ENCODE measurements around the gene GTF2H1.

The GTF2H1 gene

GRCh38 chr11:18361154-18361553 is 38.8 kb downstream of the GTF2H1 start:
- H3K4me1 ChIP-seq (ENCODE audit: insufficient read depth, low read length) = no peaks in the 10 kb centered on the region
- H3K9me3 ChIP-seq (ENCODE audit: insufficient read depth, low read depth, low read length) = no peaks in the 10 kb centered on the region
- H3K27me3 ChIP-seq (ENCODE audit: insufficient read depth, low read length) = no peaks in the 10 kb centered on the region
- H3K9ac ChIP-seq (ENCODE audit: low read depth, low read length) = no peak overlapping the region
- H3K27ac ChIP-seq (ENCODE audit: low read length) = no peak overlapping the region
- H3K4me3 ChIP-seq (ENCODE audit: low read length) = no peak overlapping the region
- peaks cover 88% of the 10 kb centered on the region for H3K36me3 ChIP-seq (ENCODE audit: insufficient read depth, low read depth, low read length)

GRCh38 chr11:18364495-18365073 is 42.2 kb downstream of the GTF2H1 start:
- H3K36me3 ChIP-seq (ENCODE audit: insufficient read depth, low read depth, low read length) = peaks cover 68% of the 10 kb centered on the region

GRCh38 chr11:18365741-18366140 is 43.4 kb downstream of the GTF2H1 start:
- H3K27ac ChIP-seq (ENCODE audit: low read length) = no peak overlapping the region
- H3K4me1 ChIP-seq (ENCODE audit: insufficient read depth, low read length) = no peaks in the 10 kb centered on the region
- no peak overlapping the region for H3K4me3 ChIP-seq (ENCODE audit: low read length)
- no peaks in the 10 kb centered on the region for H3K27me3 ChIP-seq (ENCODE audit: insufficient read depth, low read length)
- no peaks in the 10 kb centered on the region for H3K9me3 ChIP-seq (ENCODE audit: insufficient read depth, low read depth, low read length)
- peaks cover 58% of the 10 kb centered on the region for H3K36me3 ChIP-seq (ENCODE audit: insufficient read depth, low read depth, low read length)
- no peak overlapping the region for H3K9ac ChIP-seq (ENCODE audit: low read depth, low read length)

More at GRCh38 chr11:18364495-18365073, 42.2 kb downstream of the GTF2H1 start:
- no peak overlapping the region for H3K4me3 ChIP-seq (ENCODE audit: low read length)
- H3K4me1 ChIP-seq (ENCODE audit: insufficient read depth, low read length) = no peaks in the 10 kb centered on the region
- H3K27ac ChIP-seq (ENCODE audit: low read length) = no peak overlapping the region
- no peaks in the 10 kb centered on the region for H3K27me3 ChIP-seq (ENCODE audit: insufficient read depth, low read length)
- no peaks in the 10 kb centered on the region for H3K9me3 ChIP-seq (ENCODE audit: insufficient read depth, low read depth, low read length)
- no peak overlapping the region for H3K9ac ChIP-seq (ENCODE audit: low read depth, low read length)

- Histone ChIP-seq H3K36me3 (ENCODE audit: insufficient read depth, low read depth, low read length) (peaks cover 55% of the 10 kb centered on the region), H3K27ac (ENCODE audit: low read length) (no peak overlapping the region), H3K4me3 (ENCODE audit: low read length) (no peak overlapping the region), H3K9me3 (ENCODE audit: insufficient read depth, low read depth, low read length) (no peaks in the 10 kb centered on the region), H3K9ac (ENCODE audit: low read depth, low read length) (no peak overlapping the region), H3K27me3 (ENCODE audit: insufficient read depth, low read length) (no peaks in the 10 kb centered on the region), H3K4me1 (ENCODE audit: insufficient read depth, low read length) (no peaks in the 10 kb centered on the region)
Observed at GRCh38 chr11:18366286-18366685, 43.9 kb downstream of the GTF2H1 start.

- Histone ChIP-seq H3K36me3 (ENCODE audit: insufficient read depth, low read depth, low read length) (peaks cover 44% of the 10 kb centered on the region), H3K27ac (ENCODE audit: low read length) (no peak overlapping the region), H3K4me1 (ENCODE audit: insufficient read depth, low read length) (no peaks in the 10 kb centered on the region)
Observed at GRCh38 chr11:18367431-18367830, 45.1 kb downstream of the GTF2H1 start.

GRCh38 chr11:18368221-18368620 is 45.9 kb downstream of the GTF2H1 start:
- Histone ChIP-seq H3K9ac (ENCODE audit: low read depth, low read length) (no peak overlapping the region), H3K27ac (ENCODE audit: low read length) (no peak overlapping the region), H3K4me3 (ENCODE audit: low read length) (no peak overlapping the region), H3K9me3 (ENCODE audit: insufficient read depth, low read depth, low read length) (no peaks in the 10 kb centered on the region), H3K36me3 (ENCODE audit: insufficient read depth, low read depth, low read length) (peaks cover 39% of the 10 kb centered on the region), H3K4me1 (ENCODE audit: insufficient read depth, low read length) (no peaks in the 10 kb centered on the region), H3K27me3 (ENCODE audit: insufficient read depth, low read length) (no peaks in the 10 kb centered on the region)

More at GRCh38 chr11:18367431-18367830, 45.1 kb downstream of the GTF2H1 start:
- H3K9me3 ChIP-seq (ENCODE audit: insufficient read depth, low read depth, low read length) = no peaks in the 10 kb centered on the region
- no peak overlapping the region for H3K4me3 ChIP-seq (ENCODE audit: low read length)
- no peak overlapping the region for H3K9ac ChIP-seq (ENCODE audit: low read depth, low read length)
- no peaks in the 10 kb centered on the region for H3K27me3 ChIP-seq (ENCODE audit: insufficient read depth, low read length)

DNA sequence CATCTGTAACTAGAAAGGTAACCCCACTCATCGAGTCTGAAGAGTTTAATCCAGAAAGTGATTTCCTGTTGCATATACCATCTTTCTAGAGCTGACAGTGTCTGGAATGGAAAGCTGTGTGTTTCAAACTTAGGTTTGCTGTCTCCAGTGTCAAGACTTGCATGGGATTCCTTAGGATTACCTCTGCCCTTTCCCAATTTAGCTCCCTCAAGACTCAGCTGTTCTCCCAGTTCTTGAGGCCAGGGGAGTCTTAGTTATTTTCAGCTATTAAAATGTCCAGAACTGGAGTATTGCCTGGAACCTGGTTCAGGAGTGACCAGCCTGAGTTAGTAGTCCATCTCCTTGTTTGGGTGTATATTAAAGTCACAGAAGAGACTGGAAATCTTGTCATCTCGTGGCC is 47.0 kb downstream of the GTF2H1 start:
- Histone ChIP-seq H3K9me3 (ENCODE audit: insufficient read depth, low read depth, low read length) (no peaks in the 10 kb centered on the region), H3K9ac (ENCODE audit: low read depth, low read length) (no peak overlapping the region), H3K27me3 (ENCODE audit: insufficient read depth, low read length) (no peaks in the 10 kb centered on the region), H3K4me3 (ENCODE audit: low read length) (no peak overlapping the region), H3K27ac (ENCODE audit: low read length) (no peak overlapping the region), H3K36me3 (ENCODE audit: insufficient read depth, low read depth, low read length) (peaks cover 27% of the 10 kb centered on the region), H3K4me1 (ENCODE audit: insufficient read depth, low read length) (no peaks in the 10 kb centered on the region)

GRCh38 chr11:18371279-18371678 is 48.9 kb downstream of the GTF2H1 start:
- no peak overlapping the region for H3K9ac ChIP-seq (ENCODE audit: low read depth, low read length)
- no peaks in the 10 kb centered on the region for H3K27me3 ChIP-seq (ENCODE audit: insufficient read depth, low read length)
- peaks cover 12% of the 10 kb centered on the region for H3K36me3 ChIP-seq (ENCODE audit: insufficient read depth, low read depth, low read length)
- no peaks in the 10 kb centered on the region for H3K9me3 ChIP-seq (ENCODE audit: insufficient read depth, low read depth, low read length)
- H3K27ac ChIP-seq (ENCODE audit: low read length) = no peak overlapping the region
- no peaks in the 10 kb centered on the region for H3K4me1 ChIP-seq (ENCODE audit: insufficient read depth, low read length)
- no peak overlapping the region for H3K4me3 ChIP-seq (ENCODE audit: low read length)

- no peak overlapping the region for H3K27ac ChIP-seq (ENCODE audit: low read length)
- no peak overlapping the region for H3K9ac ChIP-seq (ENCODE audit: low read depth, low read length)
- no peaks in the 10 kb centered on the region for H3K4me1 ChIP-seq (ENCODE audit: insufficient read depth, low read length)
- no peaks in the 10 kb centered on the region for H3K27me3 ChIP-seq (ENCODE audit: insufficient read depth, low read length)
- H3K36me3 ChIP-seq (ENCODE audit: insufficient read depth, low read depth, low read length) = peaks cover 3% of the 10 kb centered on the region
- H3K9me3 ChIP-seq (ENCODE audit: insufficient read depth, low read depth, low read length) = no peaks in the 10 kb centered on the region
- no peak overlapping the region for H3K4me3 ChIP-seq (ENCODE audit: low read length)
Observed at GRCh38 chr11:18372201-18372600, 49.8 kb downstream of the GTF2H1 start.

GRCh38 chr11:18374956-18375355 is 52.6 kb downstream of the GTF2H1 start:
- H3K9me3 ChIP-seq (ENCODE audit: insufficient read depth, low read depth, low read length) = no peaks in the 10 kb centered on the region
- H3K9ac ChIP-seq (ENCODE audit: low read depth, low read length) = no peak overlapping the region
- H3K27me3 ChIP-seq (ENCODE audit: insufficient read depth, low read length) = no peaks in the 10 kb centered on the region
- no peak overlapping the region for H3K27ac ChIP-seq (ENCODE audit: low read length)
- H3K4me1 ChIP-seq (ENCODE audit: insufficient read depth, low read length) = no peaks in the 10 kb centered on the region
- H3K4me3 ChIP-seq (ENCODE audit: low read length) = no peak overlapping the region
- H3K36me3 ChIP-seq (ENCODE audit: insufficient read depth, low read depth, low read length) = no peaks in the 10 kb centered on the region

- H3K9me3 ChIP-seq (ENCODE audit: insufficient read depth, low read depth, low read length) = no peaks in the 10 kb centered on the region
- no peak overlapping the region for H3K27ac ChIP-seq (ENCODE audit: low read length)
- H3K4me3 ChIP-seq (ENCODE audit: low read length) = no peak overlapping the region
- no peaks in the 10 kb centered on the region for H3K36me3 ChIP-seq (ENCODE audit: insufficient read depth, low read depth, low read length)
- no peaks in the 10 kb centered on the region for H3K27me3 ChIP-seq (ENCODE audit: insufficient read depth, low read length)
- H3K9ac ChIP-seq (ENCODE audit: low read depth, low read length) = no peak overlapping the region
- no peaks in the 10 kb centered on the region for H3K4me1 ChIP-seq (ENCODE audit: insufficient read depth, low read length)
Observed at GRCh38 chr11:18375941-18376340, 53.6 kb downstream of the GTF2H1 start.

DNA sequence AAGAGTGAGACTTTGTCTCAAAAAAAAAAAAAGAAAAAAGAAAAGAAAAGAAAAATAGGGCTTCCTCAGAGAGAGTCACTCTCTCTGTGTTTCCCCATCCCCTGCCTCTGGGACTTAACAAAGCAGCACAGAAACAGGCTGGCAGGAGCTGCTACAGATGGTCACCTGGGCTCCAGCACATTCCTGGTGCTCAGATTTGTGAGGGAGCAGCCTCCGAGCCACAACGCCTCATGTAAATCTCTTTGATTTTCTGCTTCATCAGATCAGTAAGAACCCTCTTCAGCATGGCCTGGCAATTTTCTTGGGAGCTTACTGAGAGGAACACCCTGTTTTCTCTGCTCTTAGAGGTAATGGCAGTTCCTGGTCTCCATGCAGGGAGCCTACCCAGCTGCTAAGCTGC is 56.8 kb downstream of the GTF2H1 start:
- Histone ChIP-seq H3K27ac (ENCODE audit: low read length) (no peak overlapping the region), H3K4me1 (ENCODE audit: insufficient read depth, low read length) (no peaks in the 10 kb centered on the region), H3K27me3 (ENCODE audit: insufficient read depth, low read length) (no peaks in the 10 kb centered on the region), H3K36me3 (ENCODE audit: insufficient read depth, low read depth, low read length) (no peaks in the 10 kb centered on the region), H3K9me3 (ENCODE audit: insufficient read depth, low read depth, low read length) (no peaks in the 10 kb centered on the region), H3K4me3 (ENCODE audit: low read length) (no peak overlapping the region), H3K9ac (ENCODE audit: low read depth, low read length) (no peak overlapping the region)
